WTC11 (cell line): Measurements from ENCODE around the gene STAB2. TPM values are rescaled to one million over a fixed set of nuclear protein-coding genes. Genes with fewer than 3 reads are reported as not detected.
A peak's percentile ranks its signal among the peaks of the same experiment; 100 is the strongest.

Experiments
- ATAC-seq: fragments of 200-7000 bp; cut with Tn5 transposase; 2 replicates; pipeline ENCODE4 v1.10.0; 2021; ENCODE audit warnings: mild to moderate bottlenecking, moderate library complexity
- CTCF ChIA-PET: fragments of 300-600 bp; sonication (Branson Sonifier 250); formaldehyde crosslinking; loops from one replicate; lab custom pipeline; 2021; ENCODE audit warnings: antibody characterized with exemption; lab: Charles Lee
- POLR2A ChIA-PET: fragments of 350-600 bp; sonication (Branson Sonifier 250); formaldehyde crosslinking; loops from one replicate; lab custom pipeline; 2021; ENCODE audit warnings: antibody characterized with exemption; lab: Charles Lee
- DNase-seq: peaks from one replicate; pipeline ENCODE4 v3.0.0; 2021; ENCODE audit warnings: low spot score
- H3K27ac Mint-ChIP-seq: 2 replicates; pipeline ENCODE4 v1.8.0; 2021; ENCODE audit warnings: mixed read lengths
- H3K27me3 Mint-ChIP-seq: 2 replicates; pipeline ENCODE4 v1.8.0; 2021; ENCODE audit warnings: low read depth, mild to moderate bottlenecking, moderate library complexity, mixed read lengths
- H3K36me3 Mint-ChIP-seq: 2 replicates; pipeline ENCODE4 v1.8.0; 2021; ENCODE audit warnings: mixed read lengths
- H3K4me1 Mint-ChIP-seq: 2 replicates; pipeline ENCODE4 v1.8.0; 2022; ENCODE audit warnings: mixed read lengths
- H3K4me3 Mint-ChIP-seq: 2 replicates; pipeline ENCODE4 v1.8.0; 2021; ENCODE audit warnings: mild to moderate bottlenecking, moderate library complexity, mixed read lengths
- H3K9me3 Mint-ChIP-seq: 2 replicates; pipeline ENCODE4 v1.8.0; 2021; ENCODE audit warnings: mixed read lengths
- ATF1 ChIP-seq: sonication (generic); formaldehyde crosslinking; IDR thresholded peaks from 2 replicates; pipeline ENCODE4 v1.8.1; 2023; ENCODE audit warnings: mild to moderate bottlenecking, moderate library complexity, missing genetic modification reagents
- CREM ChIP-seq: sonication (generic); formaldehyde crosslinking; IDR thresholded peaks from 2 replicates; pipeline ENCODE4 v1.8.1; 2022; ENCODE audit warnings: mild to moderate bottlenecking, missing genetic modification reagents, moderate library complexity
- ETV6 ChIP-seq: sonication (generic); formaldehyde crosslinking; IDR thresholded peaks from 2 replicates; pipeline ENCODE4 v1.8.1; 2022; ENCODE audit warnings: mild to moderate bottlenecking, missing genetic modification reagents
- FOXP1 ChIP-seq: sonication (generic); formaldehyde crosslinking; IDR thresholded peaks from 2 replicates; pipeline ENCODE4 v1.8.0; 2022; ENCODE audit warnings: missing genetic modification reagents, mild to moderate bottlenecking, moderate library complexity, borderline replicate concordance
- JUN ChIP-seq: sonication (generic); formaldehyde crosslinking; IDR thresholded peaks from 2 replicates; pipeline ENCODE4 v1.8.0; 2023; ENCODE audit warnings: mild to moderate bottlenecking, missing genetic modification reagents
- NR1H2 ChIP-seq: sonication (generic); formaldehyde crosslinking; IDR thresholded peaks from 2 replicates; pipeline ENCODE4 v1.9.0; 2021; ENCODE audit warnings: mild to moderate bottlenecking, moderate library complexity, missing genetic modification reagents
- TEAD1 ChIP-seq: sonication (generic); formaldehyde crosslinking; IDR thresholded peaks from 2 replicates; pipeline ENCODE4 v1.8.0; 2022; ENCODE audit warnings: mild to moderate bottlenecking, missing genetic modification reagents
- ZNF219 ChIP-seq: sonication (generic); formaldehyde crosslinking; IDR thresholded peaks from 2 replicates; pipeline ENCODE4 v1.8.0; 2023; ENCODE audit warnings: missing genetic modification reagents, mild to moderate bottlenecking, borderline replicate concordance
- ZNF317 ChIP-seq: sonication (generic); formaldehyde crosslinking; IDR thresholded peaks from 2 replicates; pipeline ENCODE4 v1.8.1; 2023; ENCODE audit warnings: low read depth, mild to moderate bottlenecking, moderate library complexity, missing genetic modification reagents, borderline replicate concordance
- ZNF396 ChIP-seq: fragments of 250-450 bp; sonication (Bioruptor Pico); IDR thresholded peaks from 2 replicates; pipeline ENCODE4 v1.8.0; 2021; ENCODE audit warnings: mild to moderate bottlenecking, moderate library complexity, borderline replicate concordance
- total RNA-seq: library from RNA; stranded (reverse); gene quantifications from 3 replicates; pipeline ENCODE4 v1.2.3, GENCODE V29; 2021
- TF ChIP-seq, protein P1 (sequence below): sonication (generic); formaldehyde crosslinking; IDR thresholded peaks from 2 replicates; pipeline ENCODE4 v1.8.0; 2022; ENCODE audit warnings: missing genetic modification reagents
- TF ChIP-seq, protein P2 (sequence below): fragments of 250-450 bp; sonication (Bioruptor Pico); IDR thresholded peaks from 2 replicates; pipeline ENCODE4 v1.9.0; 2021; ENCODE audit warnings: mild to moderate bottlenecking
- TF ChIP-seq, protein P3 (sequence below): fragments of 250-450 bp; sonication (Bioruptor Pico); IDR thresholded peaks from 2 replicates; pipeline ENCODE4 v2.1.2; 2022; ENCODE audit warnings: mild to moderate bottlenecking, moderate library complexity
- TF ChIP-seq, protein P4 (sequence below): sonication (generic); formaldehyde crosslinking; IDR thresholded peaks from 2 replicates; pipeline ENCODE4 v1.8.0; 2023; ENCODE audit warnings: missing genetic modification reagents
- TF ChIP-seq, protein P5 (sequence below): fragments of 200-600 bp; IDR thresholded peaks from 2 replicates; pipeline ENCODE4 v1.8.0; 2022; ENCODE audit warnings: antibody characterized with exemption

STAB2 gene
- total RNA-seq, 1 experiment from 2014 or later, result 0.48 TPM

DNA sequence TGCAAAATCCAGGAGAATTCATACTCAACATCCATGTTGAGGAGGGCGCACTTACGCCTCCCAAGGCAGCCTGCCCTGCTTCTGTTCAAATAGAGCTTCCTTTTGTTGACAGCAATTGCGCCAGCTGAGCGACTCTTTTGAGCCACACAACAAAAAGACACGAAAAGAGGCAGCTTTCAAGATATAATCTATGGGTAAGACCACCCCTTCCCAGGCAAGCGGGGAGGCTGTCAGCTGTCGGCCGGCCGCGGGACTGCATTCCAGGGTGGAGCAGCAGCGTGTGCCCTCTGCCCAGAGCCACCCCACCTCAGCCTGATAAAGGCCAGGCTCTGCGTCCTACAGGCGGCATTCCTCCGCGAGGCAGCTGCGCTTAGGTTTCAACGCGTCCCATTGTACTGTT, 15.8 kb upstream of the STAB2 start:
- H3K4me3 Mint-ChIP-seq, result peak overlapping the region; percentile 36
- DNase-seq, result peak; percentile 73
- TF ChIP-seq, protein P1, sequence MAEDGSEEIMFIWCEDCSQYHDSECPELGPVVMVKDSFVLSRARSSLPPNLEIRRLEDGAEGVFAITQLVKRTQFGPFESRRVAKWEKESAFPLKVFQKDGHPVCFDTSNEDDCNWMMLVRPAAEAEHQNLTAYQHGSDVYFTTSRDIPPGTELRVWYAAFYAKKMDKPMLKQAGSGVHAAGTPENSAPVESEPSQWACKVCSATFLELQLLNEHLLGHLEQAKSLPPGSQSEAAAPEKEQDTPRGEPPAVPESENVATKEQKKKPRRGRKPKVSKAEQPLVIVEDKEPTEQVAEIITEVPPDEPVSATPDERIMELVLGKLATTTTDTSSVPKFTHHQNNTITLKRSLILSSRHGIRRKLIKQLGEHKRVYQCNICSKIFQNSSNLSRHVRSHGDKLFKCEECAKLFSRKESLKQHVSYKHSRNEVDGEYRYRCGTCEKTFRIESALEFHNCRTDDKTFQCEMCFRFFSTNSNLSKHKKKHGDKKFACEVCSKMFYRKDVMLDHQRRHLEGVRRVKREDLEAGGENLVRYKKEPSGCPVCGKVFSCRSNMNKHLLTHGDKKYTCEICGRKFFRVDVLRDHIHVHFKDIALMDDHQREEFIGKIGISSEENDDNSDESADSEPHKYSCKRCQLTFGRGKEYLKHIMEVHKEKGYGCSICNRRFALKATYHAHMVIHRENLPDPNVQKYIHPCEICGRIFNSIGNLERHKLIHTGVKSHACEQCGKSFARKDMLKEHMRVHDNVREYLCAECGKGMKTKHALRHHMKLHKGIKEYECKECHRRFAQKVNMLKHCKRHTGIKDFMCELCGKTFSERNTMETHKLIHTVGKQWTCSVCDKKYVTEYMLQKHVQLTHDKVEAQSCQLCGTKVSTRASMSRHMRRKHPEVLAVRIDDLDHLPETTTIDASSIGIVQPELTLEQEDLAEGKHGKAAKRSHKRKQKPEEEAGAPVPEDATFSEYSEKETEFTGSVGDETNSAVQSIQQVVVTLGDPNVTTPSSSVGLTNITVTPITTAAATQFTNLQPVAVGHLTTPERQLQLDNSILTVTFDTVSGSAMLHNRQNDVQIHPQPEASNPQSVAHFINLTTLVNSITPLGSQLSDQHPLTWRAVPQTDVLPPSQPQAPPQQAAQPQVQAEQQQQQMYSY (CRISPR knock-in tag), result no peak
- peak; percentile 21; the same call in 1 of the 2 replicates for TF ChIP-seq TEAD1 (CRISPR knock-in tag)
- H3K27ac Mint-ChIP-seq, result no peak overlapping the region
- H3K9me3 Mint-ChIP-seq, result peaks cover 14% of the 10 kb centered on the region
- peaks cover 6% of the 10 kb centered on the region for H3K36me3 Mint-ChIP-seq
- CTCF ChIA-PET, result interaction anchor here (1.1 to 4.1 kb wide), 3 partner anchors 11 to 61 kb away, joined by 3 to 30 read pairs (median 3); no protein-coding TSS in a partner anchor
- H3K27me3 Mint-ChIP-seq, result peaks cover 6% of the 10 kb centered on the region; the same call in 1 of the 2 replicates
- ATAC-seq, result peak; percentile 90
- peaks cover 25% of the 10 kb centered on the region for H3K4me1 Mint-ChIP-seq
- POLR2A ChIA-PET, result interaction anchor here (0.6 kb wide), 2 partner anchors 86 to 366 kb away, joined by 4 to 5 read pairs; no protein-coding TSS in a partner anchor

DNA sequence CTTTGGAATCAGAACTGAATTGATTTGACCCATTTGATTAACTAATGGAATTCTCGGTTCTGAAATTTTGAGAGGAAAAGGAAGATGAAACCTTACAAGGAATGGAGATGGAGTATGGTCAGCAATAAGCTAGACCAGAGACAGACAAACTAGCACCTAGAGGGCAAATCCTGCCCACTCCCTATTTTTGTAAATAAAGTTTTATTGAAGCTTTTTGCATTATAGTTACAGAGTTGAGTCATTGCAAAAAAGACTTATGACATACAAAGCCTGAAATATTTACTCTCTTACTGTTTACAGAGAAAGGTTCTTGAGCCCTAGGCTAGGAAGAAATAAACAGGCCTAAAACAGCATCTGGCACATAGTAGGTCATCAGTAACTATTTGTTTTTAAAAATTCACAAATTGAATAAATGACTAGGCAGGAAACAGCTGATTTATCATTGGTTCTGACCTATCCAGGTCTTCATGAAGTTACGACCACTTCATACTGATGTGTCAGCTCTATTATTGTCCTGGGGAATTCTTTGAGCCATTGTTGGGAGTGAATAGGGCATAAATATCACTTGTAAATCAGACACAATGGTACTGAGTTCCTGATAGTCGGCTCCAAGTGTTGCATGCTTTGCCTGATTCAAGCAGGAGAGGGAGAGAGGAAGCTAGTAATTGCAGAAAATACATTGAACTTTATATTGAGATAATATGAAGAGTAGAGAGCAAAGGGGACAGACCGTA, 14.6 kb upstream of the STAB2 start:
- POLR2A ChIA-PET, result no interaction called here
- DNase-seq, result no peak
- H3K36me3 Mint-ChIP-seq, result no peaks in the 10 kb centered on the region

DNA sequence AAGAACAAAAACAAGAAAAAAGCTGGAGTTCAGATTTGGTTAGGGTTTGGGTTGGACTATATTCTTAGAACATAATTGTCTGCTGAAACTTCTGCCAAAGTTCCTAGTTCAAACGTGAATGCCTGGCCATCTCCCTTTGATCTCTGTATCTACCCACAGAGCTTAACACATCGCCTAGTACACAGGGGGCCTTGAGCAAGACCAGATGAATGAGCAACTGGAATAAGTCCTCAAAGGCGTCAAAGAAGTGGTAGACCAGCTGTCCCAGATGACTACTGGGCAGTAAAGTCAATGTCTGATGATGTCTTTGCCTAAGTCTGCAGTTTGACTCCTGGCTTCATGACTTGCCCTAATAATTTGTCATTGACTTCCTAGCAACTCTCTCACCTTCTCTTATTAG, 13.9 kb upstream of the STAB2 start:
- Mint-ChIP-seq H3K36me3 (no peaks in the 10 kb centered on the region), H3K27ac (no peak overlapping the region), H3K4me1 (peaks cover 25% of the 10 kb centered on the region), H3K4me3 (no peak overlapping the region), H3K9me3 (no peaks in the 10 kb centered on the region), H3K27me3 (peaks cover 6% of the 10 kb centered on the region; the same call in 1 of the 2 replicates)
- ChIA-PET CTCF (interaction anchor here (0.8 kb wide), 1 partner anchor 60 kb away, joined by 3 read pairs; no protein-coding TSS in a partner anchor), POLR2A (no interaction called here)
- DNase-seq (no peak), ATAC-seq (no peak)
- no peak for TF ChIP-seq FOXP1 (CRISPR knock-in tag)
- TF ChIP-seq ZNF219 (CRISPR knock-in tag), result no peak
- no peak for TF ChIP-seq ETV6 (CRISPR knock-in tag)
- TF ChIP-seq, protein P2, sequence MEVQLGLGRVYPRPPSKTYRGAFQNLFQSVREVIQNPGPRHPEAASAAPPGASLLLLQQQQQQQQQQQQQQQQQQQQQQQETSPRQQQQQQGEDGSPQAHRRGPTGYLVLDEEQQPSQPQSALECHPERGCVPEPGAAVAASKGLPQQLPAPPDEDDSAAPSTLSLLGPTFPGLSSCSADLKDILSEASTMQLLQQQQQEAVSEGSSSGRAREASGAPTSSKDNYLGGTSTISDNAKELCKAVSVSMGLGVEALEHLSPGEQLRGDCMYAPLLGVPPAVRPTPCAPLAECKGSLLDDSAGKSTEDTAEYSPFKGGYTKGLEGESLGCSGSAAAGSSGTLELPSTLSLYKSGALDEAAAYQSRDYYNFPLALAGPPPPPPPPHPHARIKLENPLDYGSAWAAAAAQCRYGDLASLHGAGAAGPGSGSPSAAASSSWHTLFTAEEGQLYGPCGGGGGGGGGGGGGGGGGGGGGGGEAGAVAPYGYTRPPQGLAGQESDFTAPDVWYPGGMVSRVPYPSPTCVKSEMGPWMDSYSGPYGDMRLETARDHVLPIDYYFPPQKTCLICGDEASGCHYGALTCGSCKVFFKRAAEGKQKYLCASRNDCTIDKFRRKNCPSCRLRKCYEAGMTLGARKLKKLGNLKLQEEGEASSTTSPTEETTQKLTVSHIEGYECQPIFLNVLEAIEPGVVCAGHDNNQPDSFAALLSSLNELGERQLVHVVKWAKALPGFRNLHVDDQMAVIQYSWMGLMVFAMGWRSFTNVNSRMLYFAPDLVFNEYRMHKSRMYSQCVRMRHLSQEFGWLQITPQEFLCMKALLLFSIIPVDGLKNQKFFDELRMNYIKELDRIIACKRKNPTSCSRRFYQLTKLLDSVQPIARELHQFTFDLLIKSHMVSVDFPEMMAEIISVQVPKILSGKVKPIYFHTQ (CRISPR knock-in tag), result no peak
- TF ChIP-seq, protein P1 (CRISPR knock-in tag), result no peak
- no peak for TF ChIP-seq CREM
- TF ChIP-seq NR1H2 (CRISPR knock-in tag), result no peak

More for the DNA sequence above, 14.6 kb upstream of the STAB2 start:
- H3K27ac Mint-ChIP-seq, result no peak overlapping the region
- TF ChIP-seq ZNF317 (CRISPR knock-in tag) (no peak), ATF1 (CRISPR knock-in tag) (no peak), ZNF396 (CRISPR knock-in tag) (no peak), JUN (CRISPR knock-in tag) (no peak)
- TF ChIP-seq, protein P3, sequence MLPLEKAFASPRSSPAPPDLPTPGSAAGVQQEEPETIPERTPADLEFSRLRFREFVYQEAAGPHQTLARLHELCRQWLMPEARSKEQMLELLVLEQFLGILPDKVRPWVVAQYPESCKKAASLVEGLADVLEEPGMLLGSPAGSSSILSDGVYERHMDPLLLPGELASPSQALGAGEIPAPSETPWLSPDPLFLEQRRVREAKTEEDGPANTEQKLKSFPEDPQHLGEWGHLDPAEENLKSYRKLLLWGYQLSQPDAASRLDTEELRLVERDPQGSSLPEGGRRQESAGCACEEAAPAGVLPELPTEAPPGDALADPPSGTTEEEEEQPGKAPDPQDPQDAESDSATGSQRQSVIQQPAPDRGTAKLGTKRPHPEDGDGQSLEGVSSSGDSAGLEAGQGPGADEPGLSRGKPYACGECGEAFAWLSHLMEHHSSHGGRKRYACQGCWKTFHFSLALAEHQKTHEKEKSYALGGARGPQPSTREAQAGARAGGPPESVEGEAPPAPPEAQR (CRISPR knock-in tag), result no peak
- TF ChIP-seq, protein P4, sequence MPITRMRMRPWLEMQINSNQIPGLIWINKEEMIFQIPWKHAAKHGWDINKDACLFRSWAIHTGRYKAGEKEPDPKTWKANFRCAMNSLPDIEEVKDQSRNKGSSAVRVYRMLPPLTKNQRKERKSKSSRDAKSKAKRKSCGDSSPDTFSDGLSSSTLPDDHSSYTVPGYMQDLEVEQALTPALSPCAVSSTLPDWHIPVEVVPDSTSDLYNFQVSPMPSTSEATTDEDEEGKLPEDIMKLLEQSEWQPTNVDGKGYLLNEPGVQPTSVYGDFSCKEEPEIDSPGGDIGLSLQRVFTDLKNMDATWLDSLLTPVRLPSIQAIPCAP (CRISPR knock-in tag), result no peak
- TF ChIP-seq, protein P5, sequence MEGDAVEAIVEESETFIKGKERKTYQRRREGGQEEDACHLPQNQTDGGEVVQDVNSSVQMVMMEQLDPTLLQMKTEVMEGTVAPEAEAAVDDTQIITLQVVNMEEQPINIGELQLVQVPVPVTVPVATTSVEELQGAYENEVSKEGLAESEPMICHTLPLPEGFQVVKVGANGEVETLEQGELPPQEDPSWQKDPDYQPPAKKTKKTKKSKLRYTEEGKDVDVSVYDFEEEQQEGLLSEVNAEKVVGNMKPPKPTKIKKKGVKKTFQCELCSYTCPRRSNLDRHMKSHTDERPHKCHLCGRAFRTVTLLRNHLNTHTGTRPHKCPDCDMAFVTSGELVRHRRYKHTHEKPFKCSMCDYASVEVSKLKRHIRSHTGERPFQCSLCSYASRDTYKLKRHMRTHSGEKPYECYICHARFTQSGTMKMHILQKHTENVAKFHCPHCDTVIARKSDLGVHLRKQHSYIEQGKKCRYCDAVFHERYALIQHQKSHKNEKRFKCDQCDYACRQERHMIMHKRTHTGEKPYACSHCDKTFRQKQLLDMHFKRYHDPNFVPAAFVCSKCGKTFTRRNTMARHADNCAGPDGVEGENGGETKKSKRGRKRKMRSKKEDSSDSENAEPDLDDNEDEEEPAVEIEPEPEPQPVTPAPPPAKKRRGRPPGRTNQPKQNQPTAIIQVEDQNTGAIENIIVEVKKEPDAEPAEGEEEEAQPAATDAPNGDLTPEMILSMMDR, result no peak
- no peak overlapping the region for H3K4me3 Mint-ChIP-seq
- peaks cover 25% of the 10 kb centered on the region for H3K4me1 Mint-ChIP-seq
- CTCF ChIA-PET, result interaction anchor here (1.7 to 4.1 kb wide), 2 partner anchors 9 to 60 kb away, joined by 3 to 30 read pairs; no protein-coding TSS in a partner anchor
- peaks cover 2% of the 10 kb centered on the region for H3K9me3 Mint-ChIP-seq
- peaks cover 6% of the 10 kb centered on the region; the same call in 1 of the 2 replicates for H3K27me3 Mint-ChIP-seq
- ATAC-seq, result no peak
